Heart left ventricle (tissue), 13 donors: ENCODE measurements around the gene CLDN7.

ENCODE experiments used
- CTCF ChIP-seq, 12 donors: fragments of 200-600 bp; sonication (generic) in 4 of 12; IDR thresholded peaks; one replicate each; pipeline versions ENCODE4 v1.5.0 to v1.8.0; 2018 to 2022; ENCODE audit warnings: antibody characterized with exemption in 12 of 12, mild to moderate bottlenecking in 5 of 12
- POLR2A ChIP-seq, 2 donors: fragments of 450-650 bp; IDR thresholded peaks; one replicate each; pipeline ENCODE4 v1.6.1; 2017; ENCODE audit warnings: antibody characterized with exemption in 2 of 2, mild to moderate bottlenecking in 2 of 2, moderate library complexity in 2 of 2
- donor health status: ischemic (EF 13 %, LVEDD 7.1; RV severe dilation, severe dysfunction).
- donor health status: DM: no; HTN: yes; CAD: no.
- donor health status: DM: no; HTN: no; CAD: no.
- donor health status: ischemic (EF 25% LVEDD 6.9; RV normal size, moderate dysfunction).
- donor health status: ischemic (EF 25% LVEDD 5.7; RV mildly dilated, moderate dysfunction).
- donor health status: ischemic (EF 35%, LVEDD 5.7; RV mildly dilated, moderate dysfunction).
- donor health status: nonischemic (EF 11% LVEDD 7.7; RV severe dilation, severe dysfunction).
- donor health status: DM: yes; HTN: yes; CAD: no.
- donor health status: PGD.
- donor health status: ischemic (EF 29% LVEDD 5.4; RV normal size, mild dysfunction).
- donor health status: nonischemic (EF 23%, LVEDD 6.1; RV moderate dilation, normal function).

DNA sequence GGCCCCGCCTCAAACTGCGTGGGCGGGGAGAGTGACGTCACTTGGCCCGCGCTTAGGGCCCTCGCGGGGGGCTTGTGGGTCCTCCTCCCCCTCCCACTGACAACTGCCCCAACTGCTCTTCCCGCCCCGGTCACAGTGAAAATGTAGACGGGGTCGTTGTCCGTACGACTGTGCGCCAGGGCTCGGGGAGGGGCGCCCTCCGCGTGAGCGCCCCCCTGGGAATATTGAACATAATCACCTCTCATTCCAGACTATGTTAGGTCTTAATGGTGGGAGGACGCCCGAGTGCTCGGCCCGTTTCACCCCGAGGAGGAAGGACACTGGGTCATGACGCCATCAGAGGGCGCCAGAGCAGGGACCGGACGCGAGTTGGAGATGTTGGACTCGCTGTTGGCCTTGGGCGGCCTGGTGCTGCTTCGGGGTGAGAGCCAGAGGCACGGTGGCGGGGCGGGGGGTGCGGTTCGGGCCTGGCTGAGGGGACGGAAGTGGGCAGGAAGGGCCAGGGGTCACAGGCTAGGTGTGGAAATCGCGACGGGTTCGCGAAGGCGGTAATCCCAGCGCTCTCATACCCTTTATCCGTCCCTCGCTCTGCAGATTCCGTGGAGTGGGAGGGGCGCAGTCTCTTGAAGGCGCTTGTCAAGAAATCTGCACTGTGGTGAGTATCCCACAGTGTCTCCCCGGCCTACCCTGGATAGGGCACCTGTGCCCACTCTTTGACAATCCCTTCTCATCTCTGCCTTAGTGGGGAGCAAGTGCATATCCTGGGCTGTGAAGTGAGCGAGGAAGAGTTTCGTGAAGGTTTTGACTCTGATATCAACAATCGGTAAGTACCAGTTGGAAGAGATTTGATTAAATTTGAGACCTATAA lies 9.9 kb downstream of the CLDN7 start, which contains the start of gene ELP5:
- TF ChIP-seq CTCF (IDR thresholded peaks at IDR 0.05) (peak in 8 of 12 donors; percentile 26 to 58 (median 40)), POLR2A (IDR thresholded peaks at IDR 0.05) (peak in 1 of 2 donors; percentile 42)
